Gastrocnemius medialis (tissue), 4 donors: ENCODE data around the gene STEEP1. TPM values are rescaled to one million over a fixed set of nuclear protein-coding genes. Genes with fewer than 3 reads are reported as not detected.
A peak's percentile ranks its signal among the peaks of the same experiment; 100 is the strongest.

Experiments used
- ATAC-seq, 2 donors: fragments of 150-250 bp; one replicate each; pipeline ENCODE4 v1.9.1; 2016
- DNase-seq, 2 donors: peaks; one replicate each; pipeline ENCODE4 v3.0.0-alpha.2; 2019
- H3K27ac ChIP-seq, 4 donors: fragments of 200-600 bp; sonication (generic); 1 replicate in 1 of 4; 2 replicates in 3 of 4; pipeline ENCODE4 v1.5.1; 2016 to 2018; ENCODE audit warnings: mild to moderate bottlenecking in 2 of 4, moderate library complexity in 1 of 4
- H3K27me3 ChIP-seq, 3 donors: fragments of 200-600 bp; sonication (generic) in 2 of 3; 1 replicate in 1 of 3; 2 replicates in 2 of 3; pipeline versions ENCODE4 v1.5.1 to v1.6.0; 2016 to 2019; ENCODE audit warnings: mild to moderate bottlenecking in 1 of 3, moderate library complexity in 1 of 3
- H3K36me3 ChIP-seq, 2 donors: fragments of 200-600 bp; sonication (generic) in 1 of 2; one replicate each; pipeline ENCODE4 v1.5.1; 2017 to 2018
- H3K4me1 ChIP-seq, 2 donors: fragments of 200-600 bp; sonication (generic) in 1 of 2; one replicate each; pipeline ENCODE4 v1.5.1; 2016 to 2017; ENCODE audit warnings: mild to moderate bottlenecking in 2 of 2
- H3K4me3 ChIP-seq, 4 donors: fragments of 200-600 bp; sonication (generic) in 3 of 4; 1 replicate in 1 of 4; 2 replicates in 3 of 4; pipeline ENCODE4 v1.5.1; 2016 to 2019; ENCODE audit warnings: mild to moderate bottlenecking in 2 of 4
- H3K9me3 ChIP-seq, 3 donors: fragments of 200-600 bp; sonication (generic) in 2 of 3; 1 replicate in 1 of 3; 2 replicates in 2 of 3; pipeline ENCODE4 v1.5.1; 2016 to 2019
- POLR2A ChIP-seq, 2 donors: fragments of 450-650 bp; IDR thresholded peaks; one replicate each; pipeline ENCODE4 v1.6.1; 2017; ENCODE audit warnings: antibody characterized with exemption in 2 of 2, mild to moderate bottlenecking in 2 of 2, moderate library complexity in 2 of 2
- in situ Hi-C, 4 donors: fragments of 200-750 bp; cut with MboI; loops; one replicate each; pipeline versions ENCODE4 v1.15.0 to v1.8.0; 2017; ENCODE audit warnings: low sequenced_read_pairs in 4 of 4
- intact Hi-C: fragments of 100-400 bp; cut with DNase I; formaldehyde crosslinking; loops from one replicate; pipeline ENCODE4 v1.15.1; 2023; ENCODE audit warnings: low total_unique reads
- total RNA-seq, 4 donors: library from RNA; depleted of rRNA; stranded (reverse); fragments of >200 nt; gene quantifications; one replicate each; pipeline versions ENCODE4 v1.1.0 to v1.2.3, GENCODE V29; 2016
- TF ChIP-seq, protein P1 (sequence below), 5 experiments: fragments of 450-650 bp in 3 of 5; fragments of 200-600 bp in 2 of 5; sonication (generic) in 2 of 5; IDR thresholded peaks in 4 of 5; conservative IDR thresholded peaks in 1 of 5; 1 replicate in 4 of 5; 2 replicates in 1 of 5; pipeline ENCODE4 v1.5.1; 2016 to 2019; ENCODE audit warnings: antibody characterized with exemption in 5 of 5, mild to moderate bottlenecking in 3 of 5, moderate library complexity in 3 of 5

STEEP1 gene
- total RNA-seq, 4 donors from 2014 or later: 15.3 to 38.0 (median 17.3) TPM

DNA sequence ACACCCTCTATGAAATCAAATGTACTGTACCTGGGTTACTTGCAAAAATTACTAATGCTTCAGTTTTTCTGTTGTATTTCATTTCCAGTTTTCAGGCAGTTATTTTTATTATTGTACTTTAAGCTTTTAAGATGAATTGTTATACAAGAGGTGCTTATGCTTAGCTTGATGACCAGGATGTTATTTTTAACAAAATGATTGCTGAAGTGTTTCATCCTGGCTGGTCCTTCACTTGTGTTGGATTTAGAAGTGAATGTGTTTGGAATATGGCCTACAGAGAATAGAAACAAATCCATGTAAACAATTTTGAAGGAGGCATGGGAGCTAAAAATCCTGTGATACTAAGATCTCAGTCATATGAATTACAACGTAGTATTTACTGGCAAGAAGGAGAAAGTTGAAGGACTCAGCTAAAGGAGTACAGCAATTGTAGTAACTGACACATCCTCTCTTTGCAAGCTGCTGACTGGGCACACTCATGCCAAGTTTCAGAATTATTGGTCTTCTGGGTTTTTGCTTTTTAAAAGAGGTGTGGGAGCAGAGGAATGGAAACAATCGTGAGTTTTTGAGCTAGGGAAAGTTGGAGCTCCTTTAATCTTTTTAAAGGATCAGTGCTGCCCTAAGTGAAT lies 18.3 kb upstream of the STEEP1 start:
- TF ChIP-seq POLR2A (IDR thresholded peaks at IDR 0.05): no peak
- TF ChIP-seq, protein P1, sequence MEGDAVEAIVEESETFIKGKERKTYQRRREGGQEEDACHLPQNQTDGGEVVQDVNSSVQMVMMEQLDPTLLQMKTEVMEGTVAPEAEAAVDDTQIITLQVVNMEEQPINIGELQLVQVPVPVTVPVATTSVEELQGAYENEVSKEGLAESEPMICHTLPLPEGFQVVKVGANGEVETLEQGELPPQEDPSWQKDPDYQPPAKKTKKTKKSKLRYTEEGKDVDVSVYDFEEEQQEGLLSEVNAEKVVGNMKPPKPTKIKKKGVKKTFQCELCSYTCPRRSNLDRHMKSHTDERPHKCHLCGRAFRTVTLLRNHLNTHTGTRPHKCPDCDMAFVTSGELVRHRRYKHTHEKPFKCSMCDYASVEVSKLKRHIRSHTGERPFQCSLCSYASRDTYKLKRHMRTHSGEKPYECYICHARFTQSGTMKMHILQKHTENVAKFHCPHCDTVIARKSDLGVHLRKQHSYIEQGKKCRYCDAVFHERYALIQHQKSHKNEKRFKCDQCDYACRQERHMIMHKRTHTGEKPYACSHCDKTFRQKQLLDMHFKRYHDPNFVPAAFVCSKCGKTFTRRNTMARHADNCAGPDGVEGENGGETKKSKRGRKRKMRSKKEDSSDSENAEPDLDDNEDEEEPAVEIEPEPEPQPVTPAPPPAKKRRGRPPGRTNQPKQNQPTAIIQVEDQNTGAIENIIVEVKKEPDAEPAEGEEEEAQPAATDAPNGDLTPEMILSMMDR (IDR thresholded peaks at IDR 0.05 in 4 of 5, conservative IDR thresholded peaks at IDR 0.05 in 1 of 5): no peak
- ATAC-seq (no peak), DNase-seq (no peak)
- no peaks in the 10 kb centered on the region for H3K27me3 ChIP-seq
- peaks cover 9 to 11% of the 10 kb centered on the region in 2 donors for H3K4me1 ChIP-seq
- H3K27ac ChIP-seq: peak overlapping the region in 2 of 4 donors; percentile 20 to 45
- H3K9me3 ChIP-seq: no peaks in the 10 kb centered on the region
- no peaks in the 10 kb centered on the region for H3K36me3 ChIP-seq
- intact Hi-C loops (no loop called here), in situ Hi-C loops (no loop called here)
- no peak overlapping the region for H3K4me3 ChIP-seq

DNA sequence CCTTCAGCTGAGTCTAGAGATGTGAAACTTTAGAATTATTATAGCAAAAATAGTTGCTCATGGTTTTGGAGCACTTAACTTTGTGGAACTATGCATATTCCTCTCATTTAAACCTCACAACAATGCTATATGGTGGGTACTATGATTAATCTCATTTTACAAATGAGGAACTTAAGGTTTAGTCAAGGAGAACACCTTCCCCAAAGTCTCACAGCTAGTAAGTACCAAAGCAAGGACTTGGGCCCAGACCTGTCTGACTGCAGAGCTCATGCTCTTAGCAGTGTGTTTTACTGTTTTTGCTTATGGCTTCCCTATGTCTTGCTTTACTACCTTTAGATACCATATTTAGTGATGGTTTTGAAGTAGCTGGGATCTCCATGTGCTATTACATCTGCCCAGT lies 14.2 kb upstream of the STEEP1 start:
- ATAC-seq: no peak
- in situ Hi-C loops: no loop called here
- intact Hi-C loops: loop anchor here (10.0 kb wide), 1 partner anchor 295 kb away; the partner anchor contains the start of genes NDUFA1 and RNF113A
- Histone ChIP-seq H3K4me3 (no peak overlapping the region), H3K9me3 (no peaks in the 10 kb centered on the region), H3K27ac (no peak overlapping the region), H3K36me3 (no peaks in the 10 kb centered on the region), H3K4me1 (peaks cover 11 to 16% of the 10 kb centered on the region in 2 donors), H3K27me3 (no peaks in the 10 kb centered on the region)
- DNase-seq: no peak
- no peak for TF ChIP-seq POLR2A (IDR thresholded peaks at IDR 0.05)
- TF ChIP-seq, protein P1 (IDR thresholded peaks at IDR 0.05 in 4 of 5, conservative IDR thresholded peaks at IDR 0.05 in 1 of 5): no peak

DNA sequence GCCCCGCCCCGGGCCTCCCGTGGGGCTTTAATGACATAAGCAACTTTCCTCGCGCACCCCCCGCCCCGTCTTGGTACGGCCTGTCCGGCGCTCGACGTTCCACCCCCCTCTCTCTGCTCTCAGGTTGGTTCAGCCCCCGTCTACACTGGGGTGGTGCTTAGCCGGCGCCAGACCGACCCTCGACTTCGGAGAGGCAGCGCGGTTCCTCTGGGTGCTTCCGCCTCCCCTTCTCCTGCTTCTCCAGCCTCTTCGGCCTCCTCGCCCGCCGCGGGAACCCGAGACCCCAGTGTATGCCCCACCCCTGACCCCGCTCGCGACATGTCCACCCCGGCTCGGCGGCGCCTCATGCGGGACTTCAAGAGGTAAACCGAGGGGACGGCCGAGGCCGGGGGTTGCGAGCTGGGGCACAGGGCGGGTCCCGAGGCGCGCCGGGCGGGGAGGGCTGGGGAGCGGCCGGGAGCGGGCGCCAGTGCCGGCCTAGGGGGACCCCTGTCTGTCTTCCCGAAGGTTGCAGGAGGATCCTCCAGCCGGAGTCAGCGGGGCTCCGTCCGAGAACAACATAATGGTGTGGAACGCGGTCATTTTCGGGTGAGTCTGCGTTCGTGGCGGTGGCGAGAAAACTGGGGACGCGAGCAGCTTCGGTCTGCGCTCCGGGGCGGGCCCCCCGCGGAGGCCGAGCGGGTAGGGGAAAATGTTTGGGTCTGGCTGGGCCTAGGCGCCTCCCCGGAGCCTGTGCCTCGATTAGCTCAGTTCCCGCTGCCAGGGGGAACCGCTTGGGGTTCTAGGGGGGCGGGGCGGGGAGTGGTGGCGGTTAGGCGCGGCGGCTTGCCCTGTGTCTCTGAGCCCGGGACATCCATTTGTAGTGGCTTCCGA lies 9.4 kb upstream of the STEEP1 start, which contains the start of gene UBE2A:
TSS of gene UBE2A (plus strand) at position 170 of the 873 bp plus-strand sequence. CDS start at position 319, 149 bp downstream.
- TF ChIP-seq, protein P1 (IDR thresholded peaks at IDR 0.05 in 4 of 5, conservative IDR thresholded peaks at IDR 0.05 in 1 of 5): peak in 4 of 5 experiments; percentile 21 to 53 (median 38)
- TF ChIP-seq POLR2A (IDR thresholded peaks at IDR 0.05): peak; percentile 80 to 88
- ATAC-seq (peak; percentile 88 to 95), DNase-seq (peak; percentile 82 to 89)
- in situ Hi-C loops (no loop called here), intact Hi-C loops (loop anchor here (1.0 to 10.0 kb wide), 4 partner anchors 9 to 300 kb away; partner anchors contain the start of genes NDUFA1, RNF113A, SLC25A5 and STEEP1)
- H3K4me3 ChIP-seq: peak within 1 kb of the TSS; percentile 66 to 75 (median 72)
- peak within 1 kb of the TSS; percentile 84 to 96 (median 94) for H3K27ac ChIP-seq
- H3K9me3 ChIP-seq: no peaks in the 10 kb centered on the region
- peaks cover 0 to 7% of the 10 kb centered on the region in 2 donors for H3K4me1 ChIP-seq
- H3K27me3 ChIP-seq: no peaks in the 10 kb centered on the region
- H3K36me3 ChIP-seq: no peaks in the 10 kb centered on the region

DNA sequence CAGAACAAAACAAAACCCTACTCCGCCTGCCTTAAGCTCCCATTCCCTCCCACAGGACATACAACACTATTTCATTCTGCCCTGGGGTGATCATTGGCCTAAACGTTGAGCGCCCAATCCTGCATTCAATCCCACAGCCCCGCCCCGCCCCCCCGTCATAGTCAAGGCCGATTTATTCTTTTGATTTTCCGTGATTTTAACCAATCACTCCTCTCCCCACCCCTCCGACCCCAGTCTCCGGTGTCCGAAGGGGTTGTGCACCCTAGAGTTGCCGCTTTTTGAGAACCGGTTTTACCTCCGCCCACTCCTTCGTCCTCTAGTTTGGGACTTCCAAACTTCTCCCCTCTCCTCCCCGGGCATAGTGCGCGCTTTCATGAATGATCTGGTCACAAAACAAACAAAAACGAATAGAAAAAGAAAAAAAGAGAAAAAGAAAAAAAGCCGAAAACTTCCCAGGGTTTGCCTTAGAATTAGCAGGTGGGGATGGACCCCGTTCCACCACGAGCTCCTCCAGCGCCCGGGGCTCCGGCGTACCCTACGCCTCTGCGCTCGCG lies 8.7 kb upstream of the STEEP1 start:
- TF ChIP-seq, protein P1 (IDR thresholded peaks at IDR 0.05 in 4 of 5, conservative IDR thresholded peaks at IDR 0.05 in 1 of 5): no peak
- TF ChIP-seq POLR2A (IDR thresholded peaks at IDR 0.05): no peak
- no peaks in the 10 kb centered on the region for H3K9me3 ChIP-seq
- no peaks in the 10 kb centered on the region for H3K27me3 ChIP-seq
- intact Hi-C loops (loop anchor here (1.0 to 10.0 kb wide), 4 partner anchors 9 to 301 kb away; partner anchors contain the start of genes NDUFA1, RNF113A, SLC25A5 and STEEP1), in situ Hi-C loops (no loop called here)
- H3K4me3 ChIP-seq: peak overlapping the region; percentile 66 to 75 (median 72)
- no peaks in the 10 kb centered on the region for H3K36me3 ChIP-seq
- peak overlapping the region; percentile 84 to 96 (median 94) for H3K27ac ChIP-seq
- DNase-seq (peak in 1 of 2 donors; percentile 16), ATAC-seq (peak; percentile 52 to 59)
- peaks cover 0 to 7% of the 10 kb centered on the region in 2 donors for H3K4me1 ChIP-seq
